NOMO-1 (cell line): Measurements from ENCODE around the gene ZMYM3.
"Not testable (repeated sequence)": the region's sequence is repeated elsewhere in the genome, so short reads cannot be mapped to it uniquely, and the experiment has no call there.

Experiments
- DNase-seq, 2 experiments: peaks; one replicate each; lab custom pipeline; 2025; ENCODE audit not compliant: unreplicated experiment in 2 of 2; lab: John Stamatoyannopoulos, UW

Gene ZMYM3

GRCh38 chrX:71254092-71254963 is at the start of gene ZMYM3:
TSS of gene ZMYM3 (minus strand) at chrX:71254140. CDS start at chrX:71253255, 885 bp downstream.
- peak; percentile 69 to 81 for DNase-seq

DNA sequence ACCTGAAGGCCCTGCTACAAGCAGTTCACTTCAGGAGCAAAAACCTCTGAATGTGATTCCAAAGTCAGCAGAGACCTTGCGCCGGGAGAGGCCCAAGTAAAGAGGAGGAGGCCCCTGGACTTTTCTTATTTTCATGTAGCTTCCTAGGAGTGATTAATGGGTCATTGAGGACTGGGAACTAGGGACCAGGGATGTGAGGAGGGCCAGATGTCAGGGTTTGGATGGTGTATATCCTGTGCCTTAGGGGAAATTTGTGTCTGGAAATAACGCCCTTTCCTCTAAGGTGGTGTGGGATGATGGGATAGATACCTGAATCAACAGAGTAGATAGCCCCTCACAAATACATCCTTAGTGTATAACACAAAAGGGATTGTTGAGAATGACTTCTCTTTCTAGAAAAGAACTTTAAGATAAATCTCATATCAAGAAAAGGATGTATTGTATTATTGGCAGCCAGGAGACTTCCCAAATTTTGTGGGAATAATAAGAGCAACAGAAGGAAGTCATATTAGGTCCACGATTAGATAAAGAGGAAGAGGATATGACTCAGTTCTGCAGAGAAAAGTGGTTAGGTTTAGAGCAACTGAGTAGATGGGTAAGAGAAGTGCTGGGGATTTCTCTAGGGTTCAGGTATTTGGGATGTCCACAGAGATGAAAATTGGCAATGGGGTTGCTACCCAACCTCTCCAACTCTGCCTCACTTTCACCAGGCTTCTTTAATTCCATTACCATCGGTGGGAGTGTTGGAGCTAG is 48.7 kb upstream of the ZMYM3 start:
- DNase-seq = peak in 1 of 2 experiments; percentile 40

GRCh38 chrX:71301195-71301924 is 47.4 kb upstream of the ZMYM3 start, which contains the start of gene ITGB1BP2:
TSS of gene ITGB1BP2 (plus strand) at chrX:71301750. CDS start at chrX:71301807, 57 bp downstream.
- peak in 1 of 2 experiments; percentile 17 for DNase-seq

DNA sequence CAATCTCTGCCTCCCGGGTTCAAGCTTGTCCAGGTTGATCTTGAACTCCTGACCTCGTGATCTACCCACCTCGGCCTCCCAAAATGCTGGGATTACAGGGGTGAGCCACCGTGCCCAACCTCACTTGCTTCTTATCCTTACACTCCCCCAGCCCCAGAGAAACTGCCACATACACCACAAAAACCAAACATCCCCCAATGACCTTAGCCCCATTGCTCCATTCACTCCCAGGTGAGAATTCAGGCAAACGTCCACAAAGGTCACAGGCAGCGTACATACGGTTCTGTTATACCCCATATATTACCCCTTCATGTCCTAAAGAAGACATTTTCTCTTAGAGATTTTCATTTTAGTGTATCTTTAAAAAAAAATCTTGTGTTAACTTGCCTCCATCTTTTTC is 46.6 kb upstream of the ZMYM3 start:
- not testable (repeated sequence) for DNase-seq

DNA sequence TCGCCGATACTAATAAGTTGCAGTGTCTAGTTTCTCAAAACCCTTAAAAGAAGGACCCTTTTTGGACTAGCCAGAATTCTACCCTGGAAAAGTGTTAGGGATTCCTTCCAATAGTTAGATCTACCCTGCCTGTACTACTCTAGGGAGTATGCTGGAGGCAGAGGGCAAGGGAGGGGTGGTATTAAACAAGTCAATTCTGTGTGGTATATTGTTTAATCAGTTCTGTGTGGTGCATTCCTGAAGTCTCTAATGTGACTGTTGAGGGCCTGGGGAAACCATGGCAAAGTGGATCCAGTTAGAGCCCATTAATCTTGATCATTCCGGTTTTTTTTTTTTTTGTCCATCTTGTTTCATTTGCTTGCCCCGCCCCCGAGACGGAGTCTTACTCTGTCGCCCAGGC is 46.1 kb upstream of the ZMYM3 start:
- not testable (repeated sequence) for DNase-seq

DNA sequence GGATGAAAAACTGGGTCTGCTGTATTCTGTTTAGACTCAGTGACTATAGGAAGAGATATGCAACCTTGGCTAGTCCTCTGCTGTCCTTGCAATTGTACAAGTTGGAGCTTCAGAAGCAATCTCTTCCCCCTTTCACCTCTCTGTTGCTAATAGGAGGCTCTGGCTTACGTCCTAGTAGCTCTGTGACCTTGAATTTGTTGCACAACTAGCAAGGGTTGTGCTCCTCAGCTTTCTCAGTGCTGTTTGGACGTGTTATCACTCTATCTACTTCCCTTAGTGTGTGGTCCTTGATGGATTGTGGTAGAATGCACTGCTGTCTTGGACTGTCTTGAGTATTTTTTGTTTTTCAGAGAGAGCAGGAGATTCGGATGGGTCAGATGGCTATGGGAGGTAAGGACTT is 44.2 kb upstream of the ZMYM3 start:
- DNase-seq = no peak

- no peak for DNase-seq
Observed at GRCh38 chrX:71296806-71297205, 42.9 kb upstream of the ZMYM3 start.

DNA sequence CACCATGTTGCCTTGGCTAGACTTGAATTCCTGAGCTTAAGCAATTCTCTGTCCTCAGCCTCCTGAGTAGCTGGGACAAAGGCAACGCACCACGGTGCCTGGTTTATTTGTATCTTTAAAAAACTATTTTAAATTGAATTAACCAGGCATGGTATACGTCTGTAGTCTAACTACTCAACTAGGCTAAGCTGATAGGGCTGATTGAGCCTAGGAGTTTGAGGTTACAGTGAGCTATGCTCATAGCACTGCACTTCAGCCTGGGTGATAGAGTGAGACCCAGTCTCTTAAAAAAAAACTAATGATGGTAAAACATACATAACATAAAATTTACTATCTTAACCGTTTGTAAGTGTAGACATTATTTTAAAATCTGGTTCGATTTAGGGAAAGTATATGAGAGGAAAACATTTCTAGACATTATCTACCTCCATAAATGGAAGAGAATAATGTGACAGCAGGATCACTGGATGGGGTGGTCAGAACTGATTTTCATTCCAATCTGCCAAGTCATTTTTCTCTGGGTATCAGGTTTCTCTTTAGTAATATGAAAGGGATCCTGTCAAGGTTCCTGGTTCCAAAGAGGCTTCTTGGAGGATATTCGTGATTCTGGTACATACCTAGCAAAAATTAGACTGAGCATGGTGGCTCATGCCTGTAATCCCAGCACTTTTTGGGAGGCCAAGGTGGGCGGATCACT is 38.9 kb upstream of the ZMYM3 start:
- DNase-seq = no peak

DNA sequence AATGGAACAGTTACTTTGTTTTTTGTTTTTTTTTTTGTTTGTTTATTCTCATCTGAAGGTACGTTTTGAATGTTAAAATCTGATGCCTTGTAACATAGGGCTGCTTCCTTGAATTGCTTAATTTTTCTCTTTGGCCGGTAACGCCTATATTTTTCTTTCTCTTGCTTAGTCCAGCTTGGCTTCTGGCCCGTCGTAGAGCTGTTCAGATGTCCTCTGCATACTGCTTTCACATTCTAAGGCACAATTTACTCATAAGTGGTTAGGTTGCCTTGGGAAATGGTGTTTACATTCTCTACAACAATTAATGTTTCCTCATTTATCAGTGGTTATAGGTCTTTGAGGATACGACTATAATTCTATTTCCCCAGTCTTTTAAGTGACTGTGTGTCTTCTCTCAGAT is 37.4 kb upstream of the ZMYM3 start:
- no peak for DNase-seq

DNA sequence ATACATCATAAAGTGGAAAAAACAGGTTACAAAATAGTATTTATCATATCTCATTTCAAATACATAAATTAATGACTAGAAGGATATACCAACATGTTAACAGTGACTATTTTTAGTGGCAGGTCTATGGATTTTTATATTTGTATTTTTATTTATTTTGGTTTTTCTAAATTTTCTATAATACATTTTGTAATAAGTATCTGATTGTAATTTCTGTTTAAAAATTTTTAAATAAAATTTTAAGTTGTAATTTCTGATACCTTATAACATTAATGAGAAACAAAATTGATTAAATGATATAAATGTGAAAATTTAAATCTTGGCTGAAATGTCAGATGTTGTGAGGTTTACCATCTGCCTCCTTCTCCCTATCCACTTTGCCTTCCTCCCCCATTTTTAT is 32.0 kb upstream of the ZMYM3 start:
- DNase-seq = no peak

- peak; percentile 90 to 92 for DNase-seq
Observed at GRCh38 chrX:71283403-71284143, 29.6 kb upstream of the ZMYM3 start, which contains the start of gene NONO. TSS of gene NONO (plus strand) at chrX:71283635. CDS start at chrX:71290638, 7,003 bp downstream.

GRCh38 chrX:71282514-71283402 is 28.8 kb upstream of the ZMYM3 start:
- peak in 1 of 2 experiments; percentile 62 for DNase-seq

- not testable (repeated sequence) for DNase-seq
Observed at GRCh38 chrX:71281300-71281699, 27.4 kb upstream of the ZMYM3 start.

- not testable (repeated sequence) for DNase-seq
Observed at GRCh38 chrX:71272313-71272712, 18.4 kb upstream of the ZMYM3 start.

- DNase-seq = no peak
Observed at GRCh38 chrX:71269801-71270395, 16.0 kb upstream of the ZMYM3 start.

DNA sequence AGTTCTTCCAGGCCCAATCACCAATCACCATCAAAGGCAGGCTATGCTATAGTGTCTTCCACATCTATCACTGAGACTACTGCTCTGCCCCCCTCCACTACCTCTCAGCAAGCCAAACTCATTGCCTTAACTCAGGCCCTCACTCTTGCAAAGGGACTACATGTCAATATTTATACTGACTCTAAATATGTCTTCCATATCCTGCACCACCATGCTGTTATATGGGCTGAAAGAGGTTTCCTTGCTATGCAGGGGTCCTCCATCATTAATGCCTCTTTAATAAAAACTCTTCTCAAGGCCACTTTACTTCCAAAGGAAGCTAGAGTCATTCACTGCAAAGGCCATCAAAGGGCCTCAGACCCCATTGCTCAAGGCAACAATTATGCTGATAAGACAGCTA is 14.7 kb upstream of the ZMYM3 start:
- not testable (repeated sequence) for DNase-seq

DNA sequence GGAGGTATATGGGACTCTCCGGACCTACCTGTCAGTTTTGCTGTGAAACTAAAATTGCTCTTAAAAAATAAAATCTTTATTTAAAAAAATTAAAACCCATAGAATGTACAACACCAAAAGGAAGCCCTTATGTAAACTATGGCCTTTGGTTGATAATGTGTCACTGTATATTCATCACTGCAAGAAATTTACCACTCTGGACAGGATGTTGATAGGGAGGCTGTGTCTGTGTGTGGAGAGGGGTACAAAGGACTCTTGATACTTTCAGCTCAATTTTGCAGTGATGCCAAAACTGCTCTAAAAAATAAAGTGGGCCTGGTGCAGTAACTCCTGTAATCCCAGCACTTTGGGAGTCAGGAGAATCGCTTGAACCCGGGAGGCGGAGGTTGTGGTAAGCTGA is 2.9 kb upstream of the ZMYM3 start:
- no peak for DNase-seq

DNA sequence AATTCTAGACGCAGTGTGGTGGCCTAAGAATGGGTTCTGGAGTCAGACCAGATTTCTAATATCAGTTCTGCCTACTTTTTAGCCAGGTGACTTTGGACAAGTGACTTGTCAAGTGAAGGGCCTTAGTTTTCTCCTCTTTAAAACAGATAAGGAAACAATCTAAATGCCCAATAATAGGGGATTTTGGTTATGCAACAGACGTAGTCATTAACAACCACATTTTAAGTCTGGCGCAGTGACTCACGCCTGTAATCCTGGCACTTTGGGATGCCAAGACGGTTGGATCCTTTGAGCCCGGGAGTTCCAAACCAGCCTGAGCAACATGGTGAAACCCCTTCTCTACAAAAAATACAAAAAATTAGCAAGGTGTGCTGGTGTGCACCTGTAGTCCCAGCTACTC is 2.1 kb upstream of the ZMYM3 start:
- no peak for DNase-seq
